ENCODE data around the gene DAZL.

Gene DAZL

GRCh38 chr3:16596352-16597032 lies 8.7 kb downstream of the DAZL start:
- H3K14ac ChIP-seq (ENCODE audit: low read length), result no peak overlapping the region
- H3K4me3 ChIP-seq (ENCODE audit: low read length in 2 of 2), result no peak overlapping the region
- H2AFZ ChIP-seq (ENCODE audit: low read length), result no peak overlapping the region
- H2BK15ac ChIP-seq (ENCODE audit: low read length), result no peak overlapping the region
- no CpG with 5 or more reads among the region's 5 CpGs for WGBS, 2 donors (ENCODE audit: extremely low coverage in 2 of 2, insufficient read length in 2 of 2, insufficient replicate concordance in 1 of 2)
- H3K9me3 ChIP-seq (replicated peaks in 1 of 2; ENCODE audit: control insufficient read depth in 2 of 2, insufficient read depth in 1 of 2, low read depth in 1 of 2, low read length in 2 of 2), result no peaks in the 10 kb centered on the region
- no peak overlapping the region for H3K18ac ChIP-seq (ENCODE audit: low read length)
- no peak overlapping the region for H3K4me2 ChIP-seq (ENCODE audit: insufficient read depth, low read length, poor library complexity, severe bottlenecking)
- no peaks in the 10 kb centered on the region for H3K79me1 ChIP-seq (ENCODE audit: low read depth, low read length)
- H3K4ac ChIP-seq (ENCODE audit: low read length), result no peak overlapping the region
- DNase-seq (ENCODE audit: low spot score), result no peak
- H2BK5ac ChIP-seq (ENCODE audit: low read length), result no peak overlapping the region
- H2AK5ac ChIP-seq (ENCODE audit: low read depth, low read length), result no peak overlapping the region
- no peaks in the 10 kb centered on the region for H3K27me3 ChIP-seq (ENCODE audit: control insufficient read depth in 3 of 3, insufficient read depth in 3 of 3, low read depth in 1 of 3, low read length in 3 of 3)
- no peak overlapping the region for H2BK12ac ChIP-seq (ENCODE audit: low read length)
- H3K23ac ChIP-seq (ENCODE audit: low read depth, low read length, poor library complexity), result no peak overlapping the region
- no peak overlapping the region for H2BK120ac ChIP-seq (ENCODE audit: low read depth, low read length)
- H3K36me3 ChIP-seq (replicated peaks in 1 of 2; ENCODE audit: control insufficient read depth in 2 of 2, insufficient read depth in 2 of 2, low read length in 2 of 2), result no peaks in the 10 kb centered on the region
- no peak overlapping the region for H3K9ac ChIP-seq (ENCODE audit: low read depth, low read length, poor library complexity)
- no peak overlapping the region for H4K8ac ChIP-seq (ENCODE audit: low read depth, low read length)
- no peak overlapping the region for H3K27ac ChIP-seq (replicated peaks; ENCODE audit: low read length)
- no peaks in the 10 kb centered on the region for H3K4me1 ChIP-seq (ENCODE audit: control insufficient read depth in 2 of 2, insufficient read depth in 1 of 2, low read depth in 1 of 2, low read length in 2 of 2)
- H4K91ac ChIP-seq (ENCODE audit: low read depth, low read length, poor library complexity), result no peak overlapping the region

GRCh38 chr3:16595778-16596177 lies 9.4 kb downstream of the DAZL start:
- Histone ChIP-seq H3K14ac (ENCODE audit: low read length) (no peak overlapping the region), H3K9ac (ENCODE audit: low read depth, low read length, poor library complexity) (no peak overlapping the region), H3K4me1 (ENCODE audit: control insufficient read depth in 2 of 2, insufficient read depth in 1 of 2, low read depth in 1 of 2, low read length in 2 of 2) (no peaks in the 10 kb centered on the region), H3K4ac (ENCODE audit: low read length) (no peak overlapping the region), H3K4me2 (ENCODE audit: insufficient read depth, low read length, poor library complexity, severe bottlenecking) (no peak overlapping the region), H3K23ac (ENCODE audit: low read depth, low read length, poor library complexity) (no peak overlapping the region), H3K18ac (ENCODE audit: low read length) (no peak overlapping the region), H3K36me3 (replicated peaks in 1 of 2; ENCODE audit: control insufficient read depth in 2 of 2, insufficient read depth in 2 of 2, low read length in 2 of 2) (no peaks in the 10 kb centered on the region), H2BK15ac (ENCODE audit: low read length) (no peak overlapping the region), H2AFZ (ENCODE audit: low read length) (no peak overlapping the region), H3K4me3 (ENCODE audit: low read length in 2 of 2) (no peak overlapping the region), H2BK12ac (ENCODE audit: low read length) (no peak overlapping the region), H2AK5ac (ENCODE audit: low read depth, low read length) (no peak overlapping the region), H2BK5ac (ENCODE audit: low read length) (no peak overlapping the region), H3K27me3 (ENCODE audit: control insufficient read depth in 3 of 3, insufficient read depth in 3 of 3, low read depth in 1 of 3, low read length in 3 of 3) (no peaks in the 10 kb centered on the region), H3K79me1 (ENCODE audit: low read depth, low read length) (no peaks in the 10 kb centered on the region), H4K91ac (ENCODE audit: low read depth, low read length, poor library complexity) (no peak overlapping the region), H2BK120ac (ENCODE audit: low read depth, low read length) (no peak overlapping the region), H3K27ac (replicated peaks; ENCODE audit: low read length) (no peak overlapping the region), H4K8ac (ENCODE audit: low read depth, low read length) (no peak overlapping the region), H3K9me3 (replicated peaks in 1 of 2; ENCODE audit: control insufficient read depth in 2 of 2, insufficient read depth in 1 of 2, low read depth in 1 of 2, low read length in 2 of 2) (no peaks in the 10 kb centered on the region)
- DNase-seq (ENCODE audit: low spot score), result no peak
- WGBS, 2 donors (ENCODE audit: extremely low coverage in 2 of 2, insufficient read length in 2 of 2, insufficient replicate concordance in 1 of 2), result no CpG with 5 or more reads among the region's 3 CpGs

GRCh38 chr3:16589867-16590624 lies 15.2 kb downstream of the DAZL start:
- no peak overlapping the region for H3K18ac ChIP-seq (ENCODE audit: low read length)
- WGBS, 2 donors (ENCODE audit: extremely low coverage in 2 of 2, insufficient read length in 2 of 2, insufficient replicate concordance in 1 of 2), result no CpG with 5 or more reads among the region's 6 CpGs
- H3K9me3 ChIP-seq (replicated peaks in 1 of 2; ENCODE audit: control insufficient read depth in 2 of 2, insufficient read depth in 1 of 2, low read depth in 1 of 2, low read length in 2 of 2), result no peaks in the 10 kb centered on the region
- no peak overlapping the region for H3K27ac ChIP-seq (replicated peaks; ENCODE audit: low read length)
- no peaks in the 10 kb centered on the region for H3K36me3 ChIP-seq (replicated peaks in 1 of 2; ENCODE audit: control insufficient read depth in 2 of 2, insufficient read depth in 2 of 2, low read length in 2 of 2)
- H2BK15ac ChIP-seq (ENCODE audit: low read length), result no peak overlapping the region
- H3K27me3 ChIP-seq (ENCODE audit: control insufficient read depth in 3 of 3, insufficient read depth in 3 of 3, low read depth in 1 of 3, low read length in 3 of 3), result no peaks in the 10 kb centered on the region
- H4K8ac ChIP-seq (ENCODE audit: low read depth, low read length), result no peak overlapping the region
- H3K14ac ChIP-seq (ENCODE audit: low read length), result no peak overlapping the region
- H3K79me1 ChIP-seq (ENCODE audit: low read depth, low read length), result no peaks in the 10 kb centered on the region
- H2BK120ac ChIP-seq (ENCODE audit: low read depth, low read length), result no peak overlapping the region
- no peak overlapping the region for H2BK12ac ChIP-seq (ENCODE audit: low read length)
- H2BK5ac ChIP-seq (ENCODE audit: low read length), result no peak overlapping the region
- H3K4me1 ChIP-seq (ENCODE audit: control insufficient read depth in 2 of 2, insufficient read depth in 1 of 2, low read depth in 1 of 2, low read length in 2 of 2), result no peaks in the 10 kb centered on the region
- DNase-seq (ENCODE audit: low spot score), result no peak
- no peak overlapping the region for H4K91ac ChIP-seq (ENCODE audit: low read depth, low read length, poor library complexity)
- no peak overlapping the region for H2AK5ac ChIP-seq (ENCODE audit: low read depth, low read length)
- no peak overlapping the region for H3K4me2 ChIP-seq (ENCODE audit: insufficient read depth, low read length, poor library complexity, severe bottlenecking)
- no peak overlapping the region for H3K23ac ChIP-seq (ENCODE audit: low read depth, low read length, poor library complexity)
- no peak overlapping the region for H3K9ac ChIP-seq (ENCODE audit: low read depth, low read length, poor library complexity)
- H3K4me3 ChIP-seq (ENCODE audit: low read length in 2 of 2), result no peak overlapping the region
- no peak overlapping the region for H3K4ac ChIP-seq (ENCODE audit: low read length)
- no peak overlapping the region for H2AFZ ChIP-seq (ENCODE audit: low read length)

GRCh38 chr3:16589120-16589519 lies 16.1 kb downstream of the DAZL start:
- no peak for DNase-seq (ENCODE audit: low spot score)

More at GRCh38 chr3:16589120-16589519, 16.1 kb downstream of the DAZL start:
- no CpG with 5 or more reads among the region's 1 CpG for WGBS, 2 donors (ENCODE audit: extremely low coverage in 2 of 2, insufficient read length in 2 of 2, insufficient replicate concordance in 1 of 2)
- Histone ChIP-seq H2BK12ac (ENCODE audit: low read length) (no peak overlapping the region), H3K14ac (ENCODE audit: low read length) (no peak overlapping the region), H3K4me2 (ENCODE audit: insufficient read depth, low read length, poor library complexity, severe bottlenecking) (no peak overlapping the region), H3K9me3 (replicated peaks in 1 of 2; ENCODE audit: control insufficient read depth in 2 of 2, insufficient read depth in 1 of 2, low read depth in 1 of 2, low read length in 2 of 2) (no peaks in the 10 kb centered on the region), H2BK120ac (ENCODE audit: low read depth, low read length) (no peak overlapping the region), H2AK5ac (ENCODE audit: low read depth, low read length) (no peak overlapping the region), H2BK5ac (ENCODE audit: low read length) (no peak overlapping the region), H3K4ac (ENCODE audit: low read length) (no peak overlapping the region), H2AFZ (ENCODE audit: low read length) (no peak overlapping the region), H4K8ac (ENCODE audit: low read depth, low read length) (no peak overlapping the region), H3K4me3 (ENCODE audit: low read length in 2 of 2) (no peak overlapping the region), H3K9ac (ENCODE audit: low read depth, low read length, poor library complexity) (no peak overlapping the region), H3K79me1 (ENCODE audit: low read depth, low read length) (no peaks in the 10 kb centered on the region), H3K18ac (ENCODE audit: low read length) (no peak overlapping the region), H4K91ac (ENCODE audit: low read depth, low read length, poor library complexity) (no peak overlapping the region), H2BK15ac (ENCODE audit: low read length) (no peak overlapping the region), H3K36me3 (replicated peaks in 1 of 2; ENCODE audit: control insufficient read depth in 2 of 2, insufficient read depth in 2 of 2, low read length in 2 of 2) (no peaks in the 10 kb centered on the region), H3K27ac (replicated peaks; ENCODE audit: low read length) (no peak overlapping the region), H3K4me1 (ENCODE audit: control insufficient read depth in 2 of 2, insufficient read depth in 1 of 2, low read depth in 1 of 2, low read length in 2 of 2) (no peaks in the 10 kb centered on the region), H3K23ac (ENCODE audit: low read depth, low read length, poor library complexity) (no peak overlapping the region), H3K27me3 (ENCODE audit: control insufficient read depth in 3 of 3, insufficient read depth in 3 of 3, low read depth in 1 of 3, low read length in 3 of 3) (no peaks in the 10 kb centered on the region)

Measured in neuronal stem cell (in vitro differentiated cells).